Choroid plexus epithelial cell (primary cell): ENCODE results near the gene C16orf74.

ENCODE experiments used
- DNase-seq: peaks from one replicate; pipeline ENCODE4 v3.0.0-alpha.2; 2010; ENCODE audit warnings: low read depth
- H3K4me3 ChIP-seq: 2 replicates; pipeline ENCODE4 v1.5.1; 2011; ENCODE audit warnings: low read depth, mild to moderate bottlenecking, control low read depth, low read length, moderate library complexity
- CTCF ChIP-seq: conservative IDR thresholded peaks from 2 replicates; pipeline ENCODE4 v1.5.1; 2011; ENCODE audit warnings: low read depth, mild to moderate bottlenecking, control low read depth, inconsistent platforms, low read length, moderate library complexity

Gene C16orf74

GRCh38 chr16:85751698-85752501 is 1.0 kb upstream of the C16orf74 start:
- no peak for TF ChIP-seq CTCF
- DNase-seq, result no peak
- no peak overlapping the region for H3K4me3 ChIP-seq

GRCh38 chr16:85750146-85750826 is 610 bp downstream of the C16orf74 start:
- peak; percentile 70 for DNase-seq
- peak overlapping the region; percentile 59 for H3K4me3 ChIP-seq
- TF ChIP-seq CTCF, result peak; percentile 19

- no peak for TF ChIP-seq CTCF
- peak overlapping the region; percentile 59 for H3K4me3 ChIP-seq
- DNase-seq, result no peak
Measured at GRCh38 chr16:85749771-85750145, 1.1 kb downstream of the C16orf74 start.

- H3K4me3 ChIP-seq, result no peak overlapping the region
- TF ChIP-seq CTCF, result no peak
- no peak for DNase-seq
Measured at GRCh38 chr16:85746460-85747215, 4.3 kb downstream of the C16orf74 start.

GRCh38 chr16:85738923-85739715 is 11.8 kb downstream of the C16orf74 start:
- no peak for TF ChIP-seq CTCF
- no peak for DNase-seq

GRCh38 chr16:85736921-85737320 is 14.0 kb downstream of the C16orf74 start:
- DNase-seq, result no peak
- no peak overlapping the region for H3K4me3 ChIP-seq
- no peak for TF ChIP-seq CTCF

More at GRCh38 chr16:85738923-85739715, 11.8 kb downstream of the C16orf74 start:
- H3K4me3 ChIP-seq, result no peak overlapping the region
